ENCODE data around the gene MIPOL1.
"Not testable (repeated sequence)": the region's sequence is repeated elsewhere in the genome, so short reads cannot be mapped to it uniquely, and the experiment has no call there.

Gene MIPOL1, protein sequence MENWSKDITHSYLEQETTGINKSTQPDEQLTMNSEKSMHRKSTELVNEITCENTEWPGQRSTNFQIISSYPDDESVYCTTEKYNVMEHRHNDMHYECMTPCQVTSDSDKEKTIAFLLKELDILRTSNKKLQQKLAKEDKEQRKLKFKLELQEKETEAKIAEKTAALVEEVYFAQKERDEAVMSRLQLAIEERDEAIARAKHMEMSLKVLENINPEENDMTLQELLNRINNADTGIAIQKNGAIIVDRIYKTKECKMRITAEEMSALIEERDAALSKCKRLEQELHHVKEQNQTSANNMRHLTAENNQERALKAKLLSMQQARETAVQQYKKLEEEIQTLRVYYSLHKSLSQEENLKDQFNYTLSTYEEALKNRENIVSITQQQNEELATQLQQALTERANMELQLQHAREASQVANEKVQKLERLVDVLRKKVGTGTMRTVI

DNA sequence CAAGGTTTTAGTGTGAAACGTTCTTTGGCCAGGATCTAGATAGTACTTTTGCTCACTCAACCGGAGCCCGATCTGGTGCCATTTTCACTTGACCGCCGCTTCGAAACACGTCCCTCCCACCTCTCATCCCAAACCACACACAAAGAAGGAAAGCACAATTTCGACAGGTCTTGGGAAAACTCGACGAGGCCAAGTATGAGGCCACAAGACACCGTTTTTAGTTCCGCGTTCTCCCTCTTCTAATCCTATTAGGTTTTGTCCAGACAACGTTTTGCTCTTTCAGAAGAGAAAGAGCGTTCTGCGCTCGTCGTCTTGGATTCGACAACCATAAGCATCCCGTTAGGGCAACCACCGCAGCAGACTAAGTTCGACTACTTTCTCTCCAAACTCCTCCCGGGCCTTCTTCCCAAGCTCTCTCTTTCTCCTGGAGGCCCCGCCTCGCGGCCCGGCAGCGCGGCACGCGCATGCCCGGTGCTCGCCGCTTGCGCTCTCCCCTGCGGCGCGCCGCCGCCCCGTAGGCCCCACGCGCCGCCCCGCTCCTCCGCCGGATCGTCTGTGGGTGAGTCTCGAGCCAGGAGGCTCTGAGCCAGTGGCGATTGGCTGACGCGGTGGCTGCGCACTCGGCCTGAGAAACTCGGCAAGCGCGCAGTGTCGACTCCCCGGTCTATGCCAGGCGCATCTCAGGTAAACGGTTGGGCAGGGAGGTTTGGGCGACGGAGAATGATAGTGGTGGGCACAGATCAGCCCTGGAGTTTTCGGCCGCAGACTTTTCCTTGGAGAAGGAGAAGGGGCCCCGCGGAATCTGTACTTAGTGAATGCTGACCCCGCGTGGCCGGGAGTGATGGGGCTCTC is at the start of gene MIPOL1:
Gene MIPOL1, plus strand, starts transcription at position 517 of the 852 bp plus-strand sequence. CDS start 49,952 bp downstream, outside the sequence.
- peak; percentile 51 for DNase-seq

DNA sequence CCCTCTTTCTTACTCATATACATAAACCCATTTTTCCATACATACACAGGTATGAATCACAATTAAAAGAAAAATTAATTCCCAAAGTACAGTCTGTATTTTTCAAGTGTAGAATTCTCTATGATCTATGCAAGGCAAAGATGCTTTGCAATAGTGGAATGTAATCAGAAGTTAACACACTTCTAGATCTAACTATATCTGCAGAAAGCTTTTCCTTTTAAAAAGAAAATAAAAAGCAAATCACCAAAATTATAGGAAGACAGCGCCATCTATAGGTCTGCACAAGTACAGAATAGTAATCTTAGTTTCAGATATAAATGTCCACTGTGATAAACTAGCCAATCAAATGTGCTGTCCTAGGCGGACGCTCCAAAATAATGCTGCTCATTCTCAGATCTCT is 47.3 kb upstream of the MIPOL1 start:
- peak; percentile 48 for DNase-seq

DNA sequence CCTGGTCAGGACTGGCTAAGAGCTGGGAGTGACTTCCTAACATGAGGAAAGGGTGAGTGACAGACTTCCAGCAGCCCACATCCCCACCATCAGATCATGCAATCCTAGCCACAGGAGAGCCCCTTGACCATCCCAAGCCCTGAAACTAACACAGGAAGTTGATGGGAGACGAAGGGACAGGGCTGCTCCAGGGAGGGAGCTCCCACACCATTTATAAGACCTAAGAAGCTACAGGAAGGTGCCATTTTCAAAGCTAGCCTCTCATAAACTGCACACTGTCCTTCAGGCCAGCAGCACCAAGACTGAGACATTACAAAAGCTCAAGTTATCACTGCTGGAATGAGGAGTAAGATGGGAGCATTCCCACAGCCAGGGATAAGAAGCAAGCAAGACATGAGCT is 44.7 kb upstream of the MIPOL1 start:
- DNase-seq: no peak

DNA sequence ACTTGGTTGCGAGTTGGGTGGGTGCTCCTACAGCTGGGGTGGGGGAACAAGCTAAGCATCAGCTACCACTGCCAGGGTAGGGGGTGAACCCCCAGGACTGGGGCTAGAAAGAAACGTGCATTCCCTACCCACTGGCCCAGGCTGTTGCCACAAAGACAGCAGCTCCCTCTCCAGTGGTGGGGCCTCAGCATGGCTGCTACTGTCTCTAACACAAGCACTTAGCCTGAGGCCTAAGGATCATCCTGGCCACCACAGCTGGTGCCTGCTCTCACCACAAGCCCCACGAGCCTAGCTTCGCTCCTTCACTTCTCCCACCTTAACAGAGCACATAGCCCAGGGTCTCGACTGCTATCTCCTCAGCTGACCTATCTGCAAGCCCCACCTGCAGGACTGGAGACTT is 44.3 kb upstream of the MIPOL1 start:
- no peak for DNase-seq

DNA sequence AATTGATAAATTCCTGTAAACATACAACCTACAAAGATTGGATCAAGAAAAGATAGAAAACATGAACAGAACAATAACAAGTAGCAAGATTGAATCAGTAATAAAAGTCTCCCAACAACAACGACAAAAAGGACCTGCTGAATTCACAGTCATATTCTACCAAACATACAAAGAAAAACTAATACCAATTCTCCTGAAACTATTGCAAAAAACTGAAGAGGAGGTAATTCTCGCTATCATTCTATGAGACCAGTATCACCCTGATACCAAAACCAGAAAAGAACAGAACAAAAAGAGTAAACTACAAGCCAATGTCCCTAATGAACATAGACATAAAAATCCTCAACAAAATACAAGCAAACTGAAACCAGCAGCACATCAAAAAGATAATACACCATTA is 39.8 kb upstream of the MIPOL1 start:
- no peak for DNase-seq

DNA sequence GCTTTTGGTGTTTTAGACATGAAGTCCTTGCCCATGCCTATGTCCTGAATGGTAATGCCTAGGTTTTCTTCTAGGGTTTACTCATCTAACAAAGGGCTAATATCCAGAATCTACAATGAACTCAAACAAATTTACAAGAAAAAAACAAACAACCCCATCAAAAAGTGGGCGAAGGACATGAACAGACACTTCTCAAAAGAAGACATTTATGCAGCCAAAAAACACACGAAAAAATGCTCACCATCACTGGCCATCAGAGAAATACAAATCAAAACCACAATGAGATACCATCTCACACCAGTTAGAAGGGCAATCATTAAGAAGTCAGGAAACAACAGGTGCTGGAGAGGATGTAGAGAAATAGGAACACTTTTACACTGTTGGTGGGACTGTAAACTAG is 35.4 kb upstream of the MIPOL1 start:
- DNase-seq: not testable (repeated sequence)

DNA sequence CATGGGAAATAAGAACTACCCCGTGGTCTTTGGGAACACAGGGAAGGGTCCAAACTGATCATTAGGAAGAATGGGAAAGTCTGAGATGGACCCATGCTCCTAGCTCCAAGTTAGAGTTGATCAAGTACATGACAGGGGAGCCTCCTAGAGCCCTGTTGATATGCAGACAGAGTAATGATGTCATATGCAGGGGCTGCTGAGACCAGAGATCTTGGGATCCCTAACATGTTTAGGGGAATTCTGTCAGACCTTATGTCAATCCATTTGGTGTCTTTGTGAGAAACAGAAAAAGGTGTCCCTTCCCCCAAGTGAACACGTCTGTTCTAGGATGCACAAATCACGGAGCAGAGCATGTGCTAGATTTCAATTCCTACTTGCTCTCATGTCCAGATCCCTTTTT is 31.9 kb upstream of the MIPOL1 start:
- no peak for DNase-seq

DNA sequence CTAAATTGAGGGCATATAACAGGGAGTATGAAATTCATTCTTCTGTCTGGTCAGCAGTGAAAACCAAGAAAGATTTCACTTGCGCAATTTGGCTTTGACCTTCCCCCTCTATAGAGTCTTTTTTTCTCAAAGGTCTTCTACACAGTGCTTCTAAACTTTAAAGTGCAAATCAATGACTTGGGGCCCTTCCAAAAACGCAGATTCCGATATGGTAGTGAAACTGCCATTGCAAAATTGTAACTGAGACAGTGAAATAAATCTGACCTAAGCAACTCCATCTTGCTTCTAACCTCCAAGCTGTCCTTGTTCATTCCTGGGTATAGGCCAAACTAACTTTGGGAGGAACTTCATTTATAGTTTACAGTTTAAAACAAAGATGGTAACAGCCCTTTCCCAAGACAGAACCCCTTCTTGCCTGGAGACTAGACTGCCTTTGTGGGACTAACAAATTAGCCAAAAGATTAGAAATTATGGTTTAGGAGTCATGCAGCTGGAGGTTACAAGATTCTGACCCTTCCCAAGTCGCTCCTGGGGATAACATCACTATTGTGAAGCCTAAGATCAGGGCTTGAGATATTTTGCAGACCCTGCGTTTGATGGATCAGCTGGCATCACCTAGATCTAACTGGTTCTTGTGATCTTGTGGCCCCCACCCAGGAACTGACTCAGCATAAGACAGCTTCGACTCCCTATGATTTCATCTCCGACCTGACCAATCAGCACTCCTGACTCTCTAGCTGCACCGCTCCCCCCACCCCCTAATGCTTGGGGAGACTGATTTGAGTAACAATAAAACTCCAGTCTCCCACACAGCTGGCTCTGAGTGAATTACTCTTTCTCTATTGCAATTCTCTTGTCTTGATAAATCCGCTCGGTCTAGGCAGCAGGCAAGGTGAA is 30.3 kb upstream of the MIPOL1 start:
- no peak for DNase-seq

DNA sequence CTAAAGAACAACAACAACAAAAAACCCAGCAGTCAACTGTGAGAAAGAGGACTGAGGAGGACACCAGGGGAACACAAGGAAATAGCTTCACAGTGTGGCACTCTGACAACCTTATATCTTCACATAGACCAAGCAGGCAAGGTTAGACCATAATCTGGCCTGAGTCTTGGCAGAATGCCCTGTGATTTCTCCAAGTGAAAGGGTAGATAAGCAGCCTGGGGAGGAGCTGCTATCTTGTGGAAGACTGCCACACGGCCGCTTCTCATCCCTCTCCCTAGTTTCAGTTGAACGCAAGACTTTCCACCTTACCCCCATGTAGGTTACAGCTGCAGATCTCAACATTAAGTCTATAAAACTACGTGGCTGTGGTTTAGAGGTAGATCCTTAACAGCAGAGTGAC is 29.0 kb upstream of the MIPOL1 start:
- no peak for DNase-seq

DNA sequence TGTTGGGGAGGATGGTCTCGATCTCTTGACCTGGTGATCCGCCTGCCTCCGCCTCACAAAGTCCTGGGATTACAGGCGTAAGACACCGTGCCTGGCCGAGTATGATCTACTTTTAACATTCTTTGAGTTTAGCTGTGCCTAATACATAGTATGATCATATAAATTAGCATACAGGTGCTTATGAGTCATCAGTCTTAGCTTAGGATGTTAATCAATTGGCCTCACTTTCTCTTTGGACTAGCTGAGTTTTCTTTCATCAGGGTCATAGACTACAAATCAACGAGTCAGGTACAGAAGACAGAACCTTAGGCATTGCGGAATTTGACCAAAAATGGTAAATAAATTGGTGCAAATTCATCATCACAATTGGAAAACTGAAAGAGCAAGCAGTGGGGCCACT is 27.5 kb upstream of the MIPOL1 start:
- DNase-seq: no peak

DNA sequence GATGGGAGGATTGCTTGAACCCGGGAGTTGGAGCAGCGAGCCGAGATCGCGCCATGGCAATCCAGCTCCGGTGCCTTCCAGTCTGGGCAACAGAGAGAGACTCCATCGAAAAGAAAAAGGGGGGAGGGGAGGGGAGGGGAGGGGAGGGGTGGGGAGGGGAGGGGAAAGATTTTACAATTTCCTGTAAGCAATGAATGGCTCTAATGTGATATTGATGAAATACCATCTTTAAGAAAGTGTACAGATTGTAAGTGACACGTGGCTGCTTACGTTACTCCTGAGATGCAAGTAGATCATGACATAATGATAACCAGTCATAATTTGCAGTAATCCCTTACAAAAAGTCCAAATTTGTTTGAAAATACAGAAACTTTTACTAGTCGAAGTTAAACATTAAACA is 26.7 kb upstream of the MIPOL1 start:
- DNase-seq: no peak

DNA sequence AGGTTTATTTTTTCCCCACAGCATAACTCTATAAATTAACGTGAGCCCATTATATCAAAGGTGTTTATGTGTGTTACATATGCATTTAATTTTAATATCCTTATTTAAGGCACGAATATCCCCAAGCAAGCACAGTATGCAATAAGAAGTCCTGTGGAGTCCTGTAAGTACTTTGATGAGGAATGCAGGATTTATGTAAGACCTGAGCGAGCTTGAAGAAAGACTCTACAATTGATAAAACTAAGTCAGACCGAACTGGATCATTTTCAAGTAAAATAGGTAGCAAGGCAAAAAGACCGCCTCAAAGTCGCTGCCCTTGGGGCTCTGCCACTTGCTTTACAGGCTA is 26.1 kb upstream of the MIPOL1 start:
- DNase-seq: no peak

DNA sequence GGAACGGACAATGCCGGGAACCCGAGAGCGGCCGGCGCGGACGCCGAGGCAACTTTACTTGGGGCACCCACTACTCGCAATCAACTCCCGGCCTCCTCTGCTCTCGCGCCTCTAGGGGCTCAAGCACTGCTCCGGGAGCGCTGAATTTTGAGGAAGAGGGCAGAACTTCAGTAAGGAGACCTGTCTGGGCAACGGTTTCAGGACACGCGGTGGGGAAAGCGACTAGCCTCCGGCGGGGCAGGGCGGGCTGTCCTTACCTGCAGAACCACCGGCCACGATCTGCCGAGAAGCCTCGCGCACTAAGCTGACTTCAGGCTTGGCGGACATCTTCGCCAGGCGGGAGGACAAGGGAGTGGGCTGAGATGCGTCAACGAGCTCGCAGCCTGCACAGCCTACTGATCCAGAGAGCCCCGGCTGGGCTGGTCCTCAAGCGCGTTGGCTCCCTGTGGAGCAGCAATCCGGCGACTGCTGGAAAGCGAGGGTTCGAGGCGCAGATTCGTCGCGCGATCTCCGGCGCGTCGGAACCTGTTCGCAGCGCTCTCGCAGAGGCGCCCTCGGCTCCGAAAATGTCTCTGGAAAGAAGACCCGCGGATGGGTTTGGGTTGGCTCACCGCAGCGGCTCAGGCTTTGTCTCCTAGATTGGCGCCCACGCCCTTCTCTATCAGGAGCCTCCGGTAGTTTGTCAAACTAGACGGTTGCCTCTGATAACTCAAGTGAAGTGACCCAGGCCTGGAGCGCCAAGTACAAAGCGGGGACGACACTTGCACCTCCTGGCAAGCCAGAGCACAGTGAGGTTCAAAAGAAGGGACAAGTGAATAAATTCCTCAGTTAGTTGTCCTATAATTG is 25.5 kb upstream of the MIPOL1 start, which contains the start of gene SLC25A21:
Gene SLC25A21, minus strand, starts transcription at position 583 of the 846 bp plus-strand sequence.
- no peak for DNase-seq

DNA sequence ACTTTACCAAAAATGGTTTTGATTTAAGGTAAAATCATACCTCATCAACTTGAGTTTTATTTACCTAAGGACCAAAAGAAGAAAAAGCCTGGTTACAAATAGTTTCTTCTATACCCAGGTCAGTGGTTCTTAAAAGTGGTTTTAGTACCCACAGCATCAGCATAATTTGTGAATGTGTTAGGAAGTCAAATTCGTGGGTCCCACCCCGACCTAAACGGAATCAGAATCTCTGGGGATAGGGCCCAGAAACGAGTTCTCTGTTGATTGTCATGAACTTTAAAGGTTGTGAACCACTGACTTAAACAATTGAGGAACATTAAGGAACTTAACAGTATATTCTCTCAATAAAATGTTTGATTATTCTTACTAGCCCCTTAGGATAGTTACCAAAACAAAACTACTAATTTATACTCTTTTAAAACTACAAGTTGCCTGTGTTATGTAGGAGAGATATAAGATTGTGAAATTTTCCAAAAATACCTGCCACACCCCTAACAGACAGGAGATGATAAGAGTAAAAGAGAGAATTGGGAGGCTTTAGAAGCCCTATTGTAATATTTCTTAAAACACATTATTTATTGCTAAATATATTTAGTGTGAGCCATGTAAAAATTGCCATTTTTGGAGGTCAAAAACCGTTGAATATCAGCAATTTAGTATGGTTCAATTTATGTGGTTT is 24.7 kb upstream of the MIPOL1 start:
- no peak for DNase-seq

DNA sequence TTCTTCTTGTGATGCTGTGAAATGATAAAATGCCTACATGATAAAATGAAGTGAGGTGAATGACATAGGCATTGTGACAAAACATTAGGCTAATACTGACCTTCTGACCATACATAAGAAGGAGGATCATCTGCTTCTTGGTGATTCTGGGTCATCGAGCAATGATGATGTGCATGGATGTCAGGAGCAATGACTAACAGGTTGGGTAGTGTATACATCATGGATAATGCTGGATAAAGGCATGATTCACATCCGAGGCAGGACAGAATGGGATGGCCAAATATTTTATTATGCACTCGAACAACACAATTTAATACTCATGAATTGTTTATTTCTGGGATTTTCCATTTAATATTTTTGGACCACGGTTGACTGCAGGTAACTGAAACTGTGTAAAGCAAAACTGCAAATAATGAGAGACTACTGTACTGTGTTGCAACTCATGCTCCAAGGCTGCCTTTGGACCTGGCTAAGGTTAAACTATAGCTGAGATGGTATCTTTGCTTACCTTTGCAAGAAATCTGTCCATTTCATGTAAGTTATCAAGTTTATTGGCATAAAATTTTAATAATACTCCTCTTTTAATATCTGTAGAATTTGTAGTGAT is 17.7 kb upstream of the MIPOL1 start:
- no peak for DNase-seq

DNA sequence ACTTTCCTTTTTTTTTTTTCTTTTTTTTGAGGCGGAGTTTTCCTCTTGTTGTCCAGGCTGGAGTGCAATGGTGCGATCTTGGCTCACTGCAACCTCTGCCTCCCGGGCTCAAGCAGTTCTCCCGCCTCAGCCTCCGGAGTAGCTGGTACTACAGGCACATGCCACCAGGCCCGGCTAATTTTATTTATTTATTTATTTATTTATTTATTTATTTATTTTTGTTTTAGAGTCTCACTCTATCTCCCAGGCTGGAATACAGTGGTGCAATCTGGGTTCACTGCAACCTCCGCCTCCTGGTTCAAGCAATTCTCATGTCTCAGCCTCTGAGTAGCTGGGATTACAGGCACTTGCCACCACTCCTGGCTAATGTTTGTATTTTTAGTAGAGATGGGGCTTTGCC is 16.9 kb upstream of the MIPOL1 start:
- not testable (repeated sequence) for DNase-seq

DNA sequence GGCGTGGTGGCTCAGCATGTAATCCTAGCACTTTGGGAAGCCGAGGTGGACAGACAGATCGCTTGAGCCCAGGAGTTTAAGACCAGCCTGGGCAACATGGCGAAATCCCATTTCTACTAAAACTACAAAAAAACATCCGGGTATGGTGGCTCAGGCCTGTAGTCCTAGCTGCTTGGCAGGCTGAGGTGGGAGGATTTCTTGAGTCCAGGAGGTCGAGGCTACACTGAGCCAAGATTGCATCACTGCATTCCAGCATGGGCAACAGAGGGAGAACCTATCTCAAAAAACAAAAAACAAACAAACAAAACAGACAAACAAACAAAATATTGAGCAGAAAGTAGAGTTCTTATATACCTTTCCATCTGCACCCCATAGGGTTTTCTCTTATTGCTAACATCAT is 16.3 kb upstream of the MIPOL1 start:
- DNase-seq: no peak

DNA sequence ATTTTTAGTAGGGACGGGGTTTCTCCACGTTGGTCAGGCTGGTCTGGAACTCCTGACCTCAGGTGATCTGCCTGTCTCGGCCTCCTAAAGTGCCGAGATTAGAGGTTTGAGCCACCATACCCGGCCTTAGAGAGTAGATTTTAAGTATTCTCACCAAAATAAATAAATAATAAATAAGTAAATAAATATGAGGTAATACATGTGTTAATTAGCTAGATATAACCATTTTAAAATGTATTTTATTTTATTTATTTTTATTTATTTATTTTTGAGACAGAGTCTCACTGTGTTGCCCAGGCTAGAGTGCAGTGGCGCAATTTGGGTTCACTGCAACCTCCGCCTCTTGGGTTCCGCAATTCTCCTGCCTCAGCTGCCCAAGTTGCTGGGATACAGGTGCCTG is 13.2 kb upstream of the MIPOL1 start:
- DNase-seq: not testable (repeated sequence)

DNA sequence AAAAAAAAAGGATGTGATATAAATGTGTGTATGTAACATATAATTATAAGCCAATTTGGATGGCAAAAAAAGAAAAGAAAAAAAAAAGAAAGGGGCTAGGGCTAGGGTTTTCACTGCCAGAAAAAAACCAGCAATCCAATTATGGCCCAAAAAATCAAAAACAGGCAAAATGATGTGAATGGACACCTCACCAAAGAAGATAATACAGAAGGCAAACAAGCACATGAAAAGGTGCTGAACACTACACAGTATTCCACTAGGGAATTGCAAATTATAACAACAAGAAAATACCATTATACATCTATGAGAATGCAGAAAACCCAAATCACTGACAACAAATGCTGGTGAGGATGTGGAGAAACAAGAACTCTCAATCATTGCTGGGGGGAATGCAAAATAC is 12.1 kb upstream of the MIPOL1 start:
- no peak for DNase-seq

DNA sequence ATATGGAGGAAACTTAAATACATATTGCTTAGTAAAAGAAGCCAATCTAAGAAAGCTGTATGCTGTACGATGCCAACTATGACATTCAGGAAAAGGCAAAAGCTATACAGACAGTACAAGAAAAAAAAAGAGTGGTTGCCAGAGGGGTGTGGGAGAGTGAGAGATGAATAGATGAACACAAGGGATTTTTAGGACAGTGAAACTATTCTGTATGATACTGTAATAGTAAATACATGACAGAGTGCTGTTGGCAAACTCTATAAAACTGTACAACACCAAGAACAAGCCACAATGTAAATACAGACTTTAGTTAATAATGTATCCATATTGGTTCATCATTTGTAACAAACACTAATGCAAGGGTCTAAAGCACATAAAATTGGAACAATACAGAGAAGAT is 10.9 kb upstream of the MIPOL1 start:
- DNase-seq: no peak

DNA sequence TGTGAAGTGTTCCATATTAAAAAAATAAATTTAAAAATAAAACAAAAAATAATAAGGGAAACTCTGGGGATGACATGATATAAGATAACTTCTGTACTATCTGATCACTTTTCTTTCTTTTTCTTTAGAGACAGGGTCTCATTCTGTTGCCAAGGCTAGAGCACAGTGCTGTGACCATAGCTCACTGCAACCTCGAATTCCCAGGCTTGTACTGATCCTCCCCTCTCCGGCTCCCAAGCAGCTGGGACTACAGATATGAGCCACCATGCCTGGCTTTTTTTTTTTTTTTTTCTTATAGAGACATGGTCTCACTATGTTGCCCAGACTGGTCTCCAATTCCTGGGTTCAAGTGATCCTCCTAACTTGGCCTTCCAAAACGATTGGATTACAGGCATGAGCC is 10.4 kb upstream of the MIPOL1 start:
- DNase-seq: no peak
